GM18508 (cell line): ENCODE measurements around the gene UGDH.
"Not testable (repeated sequence)": the region's sequence is repeated elsewhere in the genome, so short reads cannot be mapped to it uniquely, and the experiment has no call there.

ENCODE experiments used
- ATAC-seq: cut with Tn5 transposase; IDR thresholded peaks from one replicate; pipeline ENCODE4 v1.9.1; 2021; ENCODE audit warnings: moderate number of reproducible peaks; ENCODE audit not compliant: insufficient read depth, unreplicated experiment

The UGDH gene

DNA sequence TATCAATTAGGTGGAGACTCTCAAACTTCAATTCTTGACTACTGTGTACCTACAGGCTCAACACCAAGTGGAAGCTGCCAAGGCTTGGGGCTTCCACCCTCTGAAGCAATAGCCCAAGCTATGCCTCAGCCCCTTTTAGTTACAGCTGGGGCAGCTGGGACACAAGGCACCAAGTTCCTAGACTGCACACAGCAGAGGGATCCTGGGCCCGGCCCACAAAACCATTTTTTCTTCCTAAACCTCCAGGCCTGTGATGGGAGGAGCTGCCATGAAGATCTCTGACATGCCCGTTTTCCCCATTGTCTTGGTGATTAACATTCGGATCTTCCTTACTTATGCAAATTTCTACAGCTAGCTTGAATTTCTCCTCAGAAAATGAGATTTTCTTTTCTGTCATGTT is 3.4 kb upstream of the UGDH start:
- ATAC-seq = no peak

- ATAC-seq = no peak
These were observed 2.3 kb upstream of the UGDH start for GRCh38 chr4:39529534-39529933.

GRCh38 chr4:39528061-39528465 is 824 bp upstream of the UGDH start:
- ATAC-seq = no peak

DNA sequence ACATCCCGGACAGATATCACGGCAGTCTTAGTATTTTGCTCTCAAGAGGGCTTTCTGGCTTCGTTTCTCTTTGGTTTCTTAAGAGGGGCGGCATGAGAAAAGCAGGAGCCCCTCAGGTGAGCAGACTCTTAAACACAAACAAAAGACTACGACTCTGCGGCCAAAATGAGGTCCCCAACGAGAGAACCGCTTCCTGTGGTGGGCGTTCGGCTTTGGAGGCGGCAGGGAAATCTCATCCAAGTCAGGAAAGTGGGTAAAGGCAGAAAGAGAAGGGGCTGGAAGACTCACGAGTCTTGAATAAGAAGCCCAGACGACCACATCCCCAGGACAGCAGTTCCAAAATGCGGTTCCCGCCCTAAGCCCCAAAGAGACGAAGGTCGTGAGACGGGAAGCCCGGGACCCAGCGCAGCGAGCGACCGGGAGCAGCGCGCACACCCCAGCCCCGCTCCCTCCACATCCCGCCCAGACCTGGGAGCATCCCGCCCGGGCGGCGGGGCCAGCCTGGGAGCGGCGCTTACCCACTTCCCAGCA is 409 bp downstream of the UGDH start:
- no peak for ATAC-seq

- no peak for ATAC-seq
These were observed 1.2 kb downstream of the UGDH start for GRCh38 chr4:39525822-39526690.

DNA sequence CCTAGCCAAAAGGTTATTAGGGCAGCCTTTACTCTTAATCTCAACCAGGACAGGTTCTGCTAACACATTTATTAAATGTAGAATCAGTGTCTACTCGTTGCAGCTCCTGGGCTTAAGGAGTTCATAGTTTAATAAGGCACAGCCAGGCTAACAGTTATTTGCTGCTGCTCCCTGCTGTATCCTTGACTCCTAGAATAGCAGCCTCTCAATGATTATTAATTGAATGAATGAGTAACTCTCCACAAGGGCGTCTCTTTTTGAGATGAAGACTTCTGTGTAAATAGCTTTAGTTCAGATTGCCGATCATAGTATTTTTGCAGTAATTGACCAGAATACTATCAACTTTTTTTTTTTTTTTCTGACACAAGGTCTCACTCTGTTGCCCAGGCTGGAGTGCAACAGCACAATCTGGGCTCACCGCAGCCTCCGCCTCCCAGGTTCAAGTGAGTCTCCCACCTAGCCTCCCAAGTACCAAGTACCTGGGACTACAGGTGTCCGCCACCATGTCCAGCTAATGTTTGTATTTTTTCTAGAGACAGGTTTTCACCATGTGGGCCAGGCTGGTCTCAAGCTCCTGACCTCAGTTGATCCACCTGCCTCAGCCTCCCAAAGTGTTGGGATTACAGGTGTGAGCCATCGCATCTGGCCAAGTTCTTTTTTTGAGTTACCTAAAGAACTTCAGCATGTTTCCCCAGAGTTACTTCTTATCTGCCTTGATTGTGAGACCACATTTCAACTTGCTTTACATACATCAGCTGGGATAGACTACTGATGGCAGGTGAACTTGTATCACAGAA is 2.9 kb downstream of the UGDH start:
- ATAC-seq = no peak

DNA sequence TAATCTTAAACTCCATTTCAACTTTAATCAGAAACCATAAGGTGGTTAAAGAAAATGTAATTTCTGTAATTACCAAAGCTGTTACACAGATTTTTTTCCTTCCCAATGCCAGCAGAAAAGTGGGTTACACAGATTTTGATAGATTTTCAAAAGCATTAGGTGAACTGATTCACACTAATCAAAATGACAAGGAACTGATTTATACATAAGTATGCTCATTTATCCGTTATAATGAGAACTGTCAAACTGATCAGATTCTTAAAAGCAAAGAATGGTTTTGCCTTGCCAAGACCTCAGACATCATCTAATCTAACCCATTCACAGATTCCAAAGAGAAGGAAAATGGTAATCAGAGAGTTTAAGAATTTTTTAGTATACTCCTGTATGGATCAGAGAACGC is 5.2 kb downstream of the UGDH start:
- no peak for ATAC-seq

GRCh38 chr4:39521253-39521919 is 5.9 kb downstream of the UGDH start:
- ATAC-seq = no peak

- no peak for ATAC-seq
These were observed 8.8 kb downstream of the UGDH start for GRCh38 chr4:39518484-39518883.

DNA sequence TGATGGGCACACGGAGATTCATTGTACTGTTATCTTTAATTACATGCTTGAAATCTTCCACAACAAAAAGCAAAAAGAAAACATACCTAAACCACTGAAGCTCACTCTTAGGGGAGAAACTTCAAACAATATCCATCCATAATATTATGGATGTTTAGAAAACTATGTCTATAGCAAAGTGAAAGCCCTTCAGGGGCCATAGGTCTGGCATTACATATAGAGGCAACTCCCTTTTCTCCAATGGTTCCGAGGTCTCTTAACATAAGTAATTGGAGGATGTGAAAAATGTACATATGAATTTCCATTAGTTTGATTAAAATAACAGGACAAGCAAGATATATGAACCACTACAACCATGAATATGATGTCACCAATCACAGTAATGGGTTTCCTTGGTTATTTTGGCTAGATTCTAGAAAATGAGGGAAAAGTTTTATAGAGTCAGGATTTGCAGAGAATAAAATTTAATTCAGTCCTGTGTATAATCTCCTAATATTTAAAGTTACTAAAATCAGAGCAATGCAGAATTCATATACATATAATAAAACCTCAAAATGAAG is 10.8 kb downstream of the UGDH start:
- no peak for ATAC-seq

DNA sequence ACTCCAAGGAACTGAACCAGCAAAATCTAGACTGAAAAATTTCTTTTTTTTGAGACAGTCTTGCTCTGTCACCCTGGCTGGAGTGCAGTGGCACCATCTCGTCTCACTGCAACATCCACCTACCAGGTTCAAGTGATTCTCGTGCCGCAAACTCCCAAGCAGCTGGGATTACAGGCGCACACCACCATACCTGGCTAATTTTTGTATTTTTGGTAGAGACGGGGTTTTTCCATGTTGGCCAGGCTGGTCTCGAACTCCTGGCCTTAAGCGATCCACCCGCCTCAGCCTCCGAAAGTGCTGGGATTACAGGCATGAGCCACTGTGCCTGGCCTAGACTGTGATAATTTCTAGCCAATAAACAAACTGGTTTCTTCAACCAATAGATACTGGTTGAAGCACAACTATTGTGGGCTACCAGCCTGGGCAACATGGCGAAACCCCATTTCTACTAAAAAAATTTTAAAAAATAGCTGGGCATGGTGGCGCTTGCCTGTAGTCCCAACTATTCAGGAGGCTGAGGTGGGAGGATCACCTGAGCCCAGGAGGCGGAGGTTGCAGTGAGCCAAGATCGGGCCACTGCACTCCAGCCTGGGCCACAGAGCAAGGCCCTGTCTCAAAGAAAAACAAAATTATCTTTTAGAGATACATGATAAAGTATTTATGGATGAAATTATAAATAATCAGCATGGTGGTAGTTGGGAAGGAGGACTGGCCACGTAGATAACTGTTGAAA is 11.4 kb downstream of the UGDH start:
- ATAC-seq = not testable (repeated sequence)

DNA sequence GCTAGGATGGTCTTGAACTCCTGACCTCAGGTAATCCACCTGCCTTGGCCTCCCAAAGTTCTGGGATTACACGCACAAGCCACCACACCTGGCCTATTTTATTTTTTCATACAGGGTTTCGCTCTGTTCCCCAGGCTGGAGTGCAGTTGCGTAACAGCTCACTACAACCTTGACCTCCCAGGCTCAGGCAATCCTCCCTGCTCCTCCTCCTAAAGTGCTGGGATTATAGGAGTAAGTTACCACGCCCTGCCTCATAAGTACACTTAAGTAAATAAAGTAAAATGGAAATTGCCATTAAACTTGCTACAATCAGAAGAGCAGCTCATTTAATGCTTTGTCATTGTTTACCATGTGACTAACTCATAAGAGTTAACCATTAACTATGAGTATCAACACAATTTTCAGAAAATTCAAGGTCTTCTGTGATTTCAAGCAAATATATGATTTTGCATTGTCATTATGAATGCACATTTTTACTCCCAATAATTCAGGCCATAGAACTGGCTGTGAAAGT is 12.3 kb downstream of the UGDH start:
- ATAC-seq = no peak

- not testable (repeated sequence) for ATAC-seq
These were observed 13.0 kb downstream of the UGDH start for GRCh38 chr4:39514266-39514665.

- ATAC-seq = no peak
These were observed 16.8 kb downstream of the UGDH start for GRCh38 chr4:39510348-39510929.

GRCh38 chr4:39505581-39505980 is 21.7 kb downstream of the UGDH start:
- no peak for ATAC-seq

DNA sequence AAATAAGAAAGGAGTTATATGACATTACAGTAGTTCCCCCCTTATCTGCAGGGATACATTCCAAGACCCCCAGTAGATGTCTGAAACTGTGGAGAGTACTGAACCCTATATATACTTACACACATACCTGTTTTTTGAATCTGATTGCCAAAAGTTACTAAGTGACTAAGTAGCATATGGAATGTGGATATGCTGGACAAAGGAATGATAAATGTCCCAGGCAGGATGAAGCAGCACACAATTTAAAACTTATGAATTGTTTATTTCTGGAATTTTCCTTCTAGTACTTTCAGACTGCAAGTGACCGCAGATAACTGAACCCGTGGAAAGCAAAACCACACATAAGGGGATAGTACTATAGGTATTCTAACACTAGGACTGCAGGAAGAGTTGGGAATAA is 22.7 kb downstream of the UGDH start:
- ATAC-seq = no peak

- ATAC-seq = not testable (repeated sequence)
These were observed 24.6 kb downstream of the UGDH start for GRCh38 chr4:39502664-39503035.

DNA sequence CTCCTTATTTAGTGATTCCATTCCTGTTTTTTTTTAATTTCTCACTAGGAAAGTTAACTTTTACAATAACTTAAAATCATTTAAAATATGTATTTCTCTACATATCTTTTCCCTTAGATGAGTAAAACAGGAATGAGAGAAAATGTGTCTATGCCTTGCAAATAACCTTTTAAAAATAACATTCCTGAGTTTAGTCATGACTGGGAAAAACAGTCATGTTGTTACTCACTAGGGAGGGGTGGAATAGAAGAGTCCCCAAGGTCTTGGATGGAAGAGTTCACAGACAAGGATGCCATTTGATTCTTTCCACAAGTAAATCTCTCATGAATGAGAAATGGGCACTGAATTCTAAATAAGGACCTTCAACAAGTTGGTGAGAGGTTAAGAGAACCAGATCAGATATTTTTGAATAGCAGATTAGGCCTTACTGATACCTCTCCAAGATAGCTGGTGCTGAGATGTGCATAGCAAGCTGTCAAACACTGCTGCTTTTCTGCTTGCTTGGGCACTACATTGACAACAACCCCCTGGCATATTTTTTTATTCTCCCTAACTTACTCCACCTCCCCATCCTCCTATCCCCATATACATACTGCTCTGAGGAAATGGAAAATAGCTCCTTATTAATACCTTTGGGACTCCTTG is 25.1 kb downstream of the UGDH start:
- no peak for ATAC-seq

GRCh38 chr4:39498727-39499020 is 28.6 kb downstream of the UGDH start:
- no peak for ATAC-seq
